ENCODE data around the gene SNTA1. TPM values are rescaled to one million over a fixed set of nuclear protein-coding genes. Genes with fewer than 3 reads are reported as not detected.
"Not testable (repeated sequence)": the region's sequence is repeated elsewhere in the genome, so short reads cannot be mapped to it uniquely, and the experiment has no call there.

The SNTA1 gene
- total and polyA plus RNA-seq, 9 of the 15 experiments (the other 6 are each of a cell fraction or from before 2014, with no cell fraction given), result 1.2 to 40.8 (median 20.3) TPM

DNA sequence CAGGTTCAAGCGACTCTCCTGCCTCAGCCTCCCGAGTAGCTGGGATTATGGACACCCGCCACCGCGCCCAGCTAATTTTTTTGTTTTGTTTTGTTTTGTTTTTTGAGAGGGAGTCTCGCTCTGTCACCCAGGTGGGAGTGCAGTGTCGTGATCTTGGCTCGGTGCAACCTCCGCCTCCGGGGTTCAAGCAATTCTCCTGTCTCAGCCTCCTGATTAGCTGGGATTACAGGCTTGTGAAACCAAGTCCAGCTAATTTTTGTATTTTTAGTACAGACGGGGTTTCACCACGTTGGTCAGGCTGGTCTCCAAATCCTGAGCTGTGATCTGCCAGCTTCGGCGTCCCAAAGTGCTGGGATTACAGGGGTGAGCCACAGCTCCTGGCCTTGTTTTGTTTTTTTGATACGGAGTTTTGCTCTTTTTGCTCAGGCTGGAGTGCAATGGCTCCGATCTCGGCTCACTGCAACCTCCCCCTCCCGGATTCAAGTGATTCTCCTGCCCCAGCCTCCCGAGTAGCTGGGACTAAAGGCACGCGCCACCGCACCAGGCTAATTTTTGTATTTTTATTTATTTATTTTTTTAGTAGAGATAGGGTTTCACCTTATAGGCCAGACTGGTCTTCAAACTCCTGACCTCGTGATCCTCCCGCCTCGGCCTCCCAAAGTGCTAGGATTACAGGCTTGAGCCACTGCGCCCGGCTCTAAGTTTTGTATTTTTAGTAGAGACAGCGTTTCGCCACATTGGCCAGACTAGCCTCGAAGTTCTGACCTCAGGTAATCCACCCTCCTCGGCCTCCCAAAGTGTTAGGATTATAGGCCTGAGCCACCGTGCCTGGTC is 45.3 kb upstream of the SNTA1 start (continued):
- TF ChIP-seq, protein P1, sequence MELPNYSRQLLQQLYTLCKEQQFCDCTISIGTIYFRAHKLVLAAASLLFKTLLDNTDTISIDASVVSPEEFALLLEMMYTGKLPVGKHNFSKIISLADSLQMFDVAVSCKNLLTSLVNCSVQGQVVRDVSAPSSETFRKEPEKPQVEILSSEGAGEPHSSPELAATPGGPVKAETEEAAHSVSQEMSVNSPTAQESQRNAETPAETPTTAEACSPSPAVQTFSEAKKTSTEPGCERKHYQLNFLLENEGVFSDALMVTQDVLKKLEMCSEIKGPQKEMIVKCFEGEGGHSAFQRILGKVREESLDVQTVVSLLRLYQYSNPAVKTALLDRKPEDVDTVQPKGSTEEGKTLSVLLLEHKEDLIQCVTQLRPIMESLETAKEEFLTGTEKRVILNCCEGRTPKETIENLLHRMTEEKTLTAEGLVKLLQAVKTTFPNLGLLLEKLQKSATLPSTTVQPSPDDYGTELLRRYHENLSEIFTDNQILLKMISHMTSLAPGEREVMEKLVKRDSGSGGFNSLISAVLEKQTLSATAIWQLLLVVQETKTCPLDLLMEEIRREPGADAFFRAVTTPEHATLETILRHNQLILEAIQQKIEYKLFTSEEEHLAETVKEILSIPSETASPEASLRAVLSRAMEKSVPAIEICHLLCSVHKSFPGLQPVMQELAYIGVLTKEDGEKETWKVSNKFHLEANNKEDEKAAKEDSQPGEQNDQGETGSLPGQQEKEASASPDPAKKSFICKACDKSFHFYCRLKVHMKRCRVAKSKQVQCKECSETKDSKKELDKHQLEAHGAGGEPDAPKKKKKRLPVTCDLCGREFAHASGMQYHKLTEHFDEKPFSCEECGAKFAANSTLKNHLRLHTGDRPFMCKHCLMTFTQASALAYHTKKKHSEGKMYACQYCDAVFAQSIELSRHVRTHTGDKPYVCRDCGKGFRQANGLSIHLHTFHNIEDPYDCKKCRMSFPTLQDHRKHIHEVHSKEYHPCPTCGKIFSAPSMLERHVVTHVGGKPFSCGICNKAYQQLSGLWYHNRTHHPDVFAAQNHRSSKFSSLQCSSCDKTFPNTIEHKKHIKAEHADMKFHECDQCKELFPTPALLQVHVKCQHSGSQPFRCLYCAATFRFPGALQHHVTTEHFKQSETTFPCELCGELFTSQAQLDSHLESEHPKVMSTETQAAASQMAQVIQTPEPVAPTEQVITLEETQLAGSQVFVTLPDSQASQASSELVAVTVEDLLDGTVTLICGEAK (IDR thresholded peaks at IDR 0.05), result peak; percentile 50; the same call in 1 of the 2 replicates
- TF ChIP-seq, protein P1 (CRISPR knock-in tag; IDR thresholded peaks at IDR 0.05), result not testable (repeated sequence)
- TF ChIP-seq, protein P2, sequence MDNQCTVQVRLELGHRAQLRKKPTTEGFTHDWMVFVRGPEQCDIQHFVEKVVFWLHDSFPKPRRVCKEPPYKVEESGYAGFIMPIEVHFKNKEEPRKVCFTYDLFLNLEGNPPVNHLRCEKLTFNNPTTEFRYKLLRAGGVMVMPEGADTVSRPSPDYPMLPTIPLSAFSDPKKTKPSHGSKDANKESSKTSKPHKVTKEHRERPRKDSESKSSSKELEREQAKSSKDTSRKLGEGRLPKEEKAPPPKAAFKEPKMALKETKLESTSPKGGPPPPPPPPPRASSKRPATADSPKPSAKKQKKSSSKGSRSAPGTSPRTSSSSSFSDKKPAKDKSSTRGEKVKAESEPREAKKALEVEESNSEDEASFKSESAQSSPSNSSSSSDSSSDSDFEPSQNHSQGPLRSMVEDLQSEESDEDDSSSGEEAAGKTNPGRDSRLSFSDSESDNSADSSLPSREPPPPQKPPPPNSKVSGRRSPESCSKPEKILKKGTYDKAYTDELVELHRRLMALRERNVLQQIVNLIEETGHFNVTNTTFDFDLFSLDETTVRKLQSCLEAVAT (IDR thresholded peaks at IDR 0.05), result 0 out of 4 replicates have a peak, but pooled peaks of 1 of the 2 experiments have one; percentile 17
- peak; percentile 8; the same call in 1 of the 2 replicates for TF ChIP-seq GTF2E2 (tag; IDR thresholded peaks at IDR 0.05)
- TF ChIP-seq, protein P3, sequence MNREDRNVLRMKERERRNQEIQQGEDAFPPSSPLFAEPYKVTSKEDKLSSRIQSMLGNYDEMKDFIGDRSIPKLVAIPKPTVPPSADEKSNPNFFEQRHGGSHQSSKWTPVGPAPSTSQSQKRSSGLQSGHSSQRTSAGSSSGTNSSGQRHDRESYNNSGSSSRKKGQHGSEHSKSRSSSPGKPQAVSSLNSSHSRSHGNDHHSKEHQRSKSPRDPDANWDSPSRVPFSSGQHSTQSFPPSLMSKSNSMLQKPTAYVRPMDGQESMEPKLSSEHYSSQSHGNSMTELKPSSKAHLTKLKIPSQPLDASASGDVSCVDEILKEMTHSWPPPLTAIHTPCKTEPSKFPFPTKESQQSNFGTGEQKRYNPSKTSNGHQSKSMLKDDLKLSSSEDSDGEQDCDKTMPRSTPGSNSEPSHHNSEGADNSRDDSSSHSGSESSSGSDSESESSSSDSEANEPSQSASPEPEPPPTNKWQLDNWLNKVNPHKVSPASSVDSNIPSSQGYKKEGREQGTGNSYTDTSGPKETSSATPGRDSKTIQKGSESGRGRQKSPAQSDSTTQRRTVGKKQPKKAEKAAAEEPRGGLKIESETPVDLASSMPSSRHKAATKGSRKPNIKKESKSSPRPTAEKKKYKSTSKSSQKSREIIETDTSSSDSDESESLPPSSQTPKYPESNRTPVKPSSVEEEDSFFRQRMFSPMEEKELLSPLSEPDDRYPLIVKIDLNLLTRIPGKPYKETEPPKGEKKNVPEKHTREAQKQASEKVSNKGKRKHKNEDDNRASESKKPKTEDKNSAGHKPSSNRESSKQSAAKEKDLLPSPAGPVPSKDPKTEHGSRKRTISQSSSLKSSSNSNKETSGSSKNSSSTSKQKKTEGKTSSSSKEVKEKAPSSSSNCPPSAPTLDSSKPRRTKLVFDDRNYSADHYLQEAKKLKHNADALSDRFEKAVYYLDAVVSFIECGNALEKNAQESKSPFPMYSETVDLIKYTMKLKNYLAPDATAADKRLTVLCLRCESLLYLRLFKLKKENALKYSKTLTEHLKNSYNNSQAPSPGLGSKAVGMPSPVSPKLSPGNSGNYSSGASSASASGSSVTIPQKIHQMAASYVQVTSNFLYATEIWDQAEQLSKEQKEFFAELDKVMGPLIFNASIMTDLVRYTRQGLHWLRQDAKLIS (CRISPR knock-in tag; IDR thresholded peaks at IDR 0.05), result 0 out of 2 replicates have a peak, but pooled peaks have one; percentile 8
- TF ChIP-seq, protein P4, sequence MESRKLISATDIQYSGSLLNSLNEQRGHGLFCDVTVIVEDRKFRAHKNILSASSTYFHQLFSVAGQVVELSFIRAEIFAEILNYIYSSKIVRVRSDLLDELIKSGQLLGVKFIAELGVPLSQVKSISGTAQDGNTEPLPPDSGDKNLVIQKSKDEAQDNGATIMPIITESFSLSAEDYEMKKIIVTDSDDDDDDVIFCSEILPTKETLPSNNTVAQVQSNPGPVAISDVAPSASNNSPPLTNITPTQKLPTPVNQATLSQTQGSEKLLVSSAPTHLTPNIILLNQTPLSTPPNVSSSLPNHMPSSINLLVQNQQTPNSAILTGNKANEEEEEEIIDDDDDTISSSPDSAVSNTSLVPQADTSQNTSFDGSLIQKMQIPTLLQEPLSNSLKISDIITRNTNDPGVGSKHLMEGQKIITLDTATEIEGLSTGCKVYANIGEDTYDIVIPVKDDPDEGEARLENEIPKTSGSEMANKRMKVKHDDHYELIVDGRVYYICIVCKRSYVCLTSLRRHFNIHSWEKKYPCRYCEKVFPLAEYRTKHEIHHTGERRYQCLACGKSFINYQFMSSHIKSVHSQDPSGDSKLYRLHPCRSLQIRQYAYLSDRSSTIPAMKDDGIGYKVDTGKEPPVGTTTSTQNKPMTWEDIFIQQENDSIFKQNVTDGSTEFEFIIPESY (CRISPR knock-in tag; IDR thresholded peaks at IDR 0.05), result peak; percentile 56; the same call in 1 of the 2 replicates
